MM.1S (cell line): ENCODE data around the gene HMOX2.

Experiments used
- DNase-seq: peaks from one replicate; pipeline ENCODE4 v3.0.0-alpha.2; 2015
- H2AFZ ChIP-seq: fragments of 300-600 bp; sonication (generic); 2 replicates; pipeline ENCODE4 v1.6.0; 2016; ENCODE audit warnings: antibody characterized with exemption, low read length
- H3F3A ChIP-seq: fragments of 300-600 bp; sonication (generic); 2 replicates; pipeline ENCODE4 v1.6.1; 2016; ENCODE audit warnings: mild to moderate bottlenecking, antibody characterized with exemption, low read length, moderate library complexity, mixed read lengths; ENCODE audit not compliant: insufficient read depth
- H3K27ac ChIP-seq: fragments of 300-600 bp; sonication (generic); 2 replicates; pipeline ENCODE4 v1.5.1; 2016; ENCODE audit warnings: mild to moderate bottlenecking, low read length
- H3K27me3 ChIP-seq: fragments of 300-600 bp; sonication (generic); replicated peaks from 2 replicates; pipeline ENCODE4 v1.6.0; 2016; ENCODE audit warnings: low read length; ENCODE audit not compliant: insufficient read depth
- H3K36me3 ChIP-seq: fragments of 300-600 bp; sonication (generic); replicated peaks from 2 replicates; pipeline ENCODE4 v1.6.1; 2016; ENCODE audit warnings: mild to moderate bottlenecking, low read length, mixed read lengths; ENCODE audit not compliant: insufficient read depth
- H3K4me1 ChIP-seq: fragments of 300-600 bp; sonication (generic); 2 replicates; pipeline ENCODE4 v1.6.1; 2016; ENCODE audit warnings: low read length, mixed read lengths
- H3K4me2 ChIP-seq: fragments of 300-600 bp; sonication (generic); 2 replicates; pipeline ENCODE4 v1.6.0; 2016; ENCODE audit warnings: low read depth, low read length
- H3K4me3 ChIP-seq: fragments of 300-600 bp; sonication (generic); 2 replicates; pipeline ENCODE4 v1.5.1; 2016; ENCODE audit warnings: low read length, mixed read lengths
- H3K79me2 ChIP-seq: fragments of 300-600 bp; sonication (generic); 2 replicates; pipeline ENCODE4 v1.6.1; 2016; ENCODE audit warnings: mixed run types, low read length, mixed read lengths
- H3K9ac ChIP-seq: fragments of 300-600 bp; sonication (generic); 2 replicates; pipeline ENCODE4 v1.6.1; 2016; ENCODE audit warnings: low read length, mixed read lengths
- H3K9me2 ChIP-seq: fragments of 300-600 bp; sonication (generic); replicated peaks from 2 replicates; pipeline ENCODE4 v1.6.1; 2016; ENCODE audit warnings: mild to moderate bottlenecking, low read length, mixed read lengths; ENCODE audit not compliant: insufficient read depth
- H3K9me3 ChIP-seq: fragments of 300-600 bp; sonication (generic); replicated peaks from 2 replicates; pipeline ENCODE4 v1.6.1; 2016; ENCODE audit warnings: mild to moderate bottlenecking, low read length, mixed read lengths; ENCODE audit not compliant: insufficient read depth
- H4K20me1 ChIP-seq: fragments of 300-600 bp; sonication (generic); 2 replicates; pipeline ENCODE4 v1.6.1; 2016; ENCODE audit warnings: mild to moderate bottlenecking, low read length, moderate library complexity, mixed read lengths; ENCODE audit not compliant: insufficient read depth
- EZH2 ChIP-seq: fragments of 300-600 bp; sonication (generic); optimal IDR thresholded peaks from 2 replicates; pipeline ENCODE3; 2017; ENCODE audit warnings: low read depth, mild to moderate bottlenecking, antibody characterized with exemption, low read length, mixed read lengths
- EZH2phosphoT487 ChIP-seq: fragments of 300-600 bp; sonication (generic); IDR thresholded peaks from 2 replicates; pipeline ENCODE4 v1.6.1; 2018; ENCODE audit warnings: antibody characterized with exemption, low read length
- TF ChIP-seq, protein P1 (sequence below): fragments of 300-600 bp; sonication (generic); IDR thresholded peaks from 2 replicates; pipeline ENCODE4 v1.5.1; 2016; ENCODE audit warnings: antibody characterized with exemption, low read length, mixed read lengths

HMOX2 gene

DNA sequence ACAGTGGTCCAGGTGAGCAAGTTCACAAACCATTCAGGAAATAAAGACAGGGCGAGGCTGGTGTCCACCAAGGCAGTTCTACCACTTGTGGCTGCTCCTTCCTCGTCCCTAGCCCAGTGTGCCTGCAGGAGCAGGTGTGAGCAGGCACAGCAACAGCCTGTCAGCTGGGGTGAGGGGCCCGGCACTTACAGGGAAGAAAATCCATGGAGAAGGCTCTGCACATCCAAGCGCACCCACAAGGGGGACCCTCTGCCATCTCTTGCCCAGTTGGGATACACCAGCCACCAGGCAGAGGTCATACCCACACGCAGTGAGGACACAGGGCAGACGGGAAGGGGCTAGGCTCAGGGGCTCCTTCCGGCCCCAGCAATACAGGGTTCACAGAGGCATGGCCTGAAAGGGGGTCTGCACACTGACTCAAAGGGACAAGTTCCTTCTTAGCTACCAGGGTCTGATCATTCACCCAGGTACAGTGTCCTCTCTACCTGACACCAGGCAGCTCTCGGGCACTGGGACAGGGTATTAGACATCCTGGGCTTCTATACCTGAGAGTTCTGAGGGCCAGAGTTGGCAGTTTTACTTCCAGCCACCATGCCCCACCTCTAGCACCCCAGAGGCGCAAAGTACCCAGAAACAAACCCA, 35.4 kb downstream of the HMOX2 start:
- H3K27me3 ChIP-seq = no peaks in the 10 kb centered on the region
- no peaks in the 10 kb centered on the region for H4K20me1 ChIP-seq
- TF ChIP-seq, protein P1, sequence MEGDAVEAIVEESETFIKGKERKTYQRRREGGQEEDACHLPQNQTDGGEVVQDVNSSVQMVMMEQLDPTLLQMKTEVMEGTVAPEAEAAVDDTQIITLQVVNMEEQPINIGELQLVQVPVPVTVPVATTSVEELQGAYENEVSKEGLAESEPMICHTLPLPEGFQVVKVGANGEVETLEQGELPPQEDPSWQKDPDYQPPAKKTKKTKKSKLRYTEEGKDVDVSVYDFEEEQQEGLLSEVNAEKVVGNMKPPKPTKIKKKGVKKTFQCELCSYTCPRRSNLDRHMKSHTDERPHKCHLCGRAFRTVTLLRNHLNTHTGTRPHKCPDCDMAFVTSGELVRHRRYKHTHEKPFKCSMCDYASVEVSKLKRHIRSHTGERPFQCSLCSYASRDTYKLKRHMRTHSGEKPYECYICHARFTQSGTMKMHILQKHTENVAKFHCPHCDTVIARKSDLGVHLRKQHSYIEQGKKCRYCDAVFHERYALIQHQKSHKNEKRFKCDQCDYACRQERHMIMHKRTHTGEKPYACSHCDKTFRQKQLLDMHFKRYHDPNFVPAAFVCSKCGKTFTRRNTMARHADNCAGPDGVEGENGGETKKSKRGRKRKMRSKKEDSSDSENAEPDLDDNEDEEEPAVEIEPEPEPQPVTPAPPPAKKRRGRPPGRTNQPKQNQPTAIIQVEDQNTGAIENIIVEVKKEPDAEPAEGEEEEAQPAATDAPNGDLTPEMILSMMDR = peak; percentile 36
- no peak for TF ChIP-seq EZH2phosphoT487
- no peaks in the 10 kb centered on the region for H3K9me2 ChIP-seq
- H3K4me3 ChIP-seq = no peak overlapping the region
- no peak overlapping the region for H2AFZ ChIP-seq
- peaks cover 33% of the 10 kb centered on the region for H3F3A ChIP-seq
- no peaks in the 10 kb centered on the region for H3K9me3 ChIP-seq
- peak; percentile 10 for DNase-seq
- peaks cover 35% of the 10 kb centered on the region for H3K4me1 ChIP-seq
- H3K9ac ChIP-seq = no peak overlapping the region
- H3K36me3 ChIP-seq = 0 out of 2 replicates have a peak, but pooled peaks cover 4% of the 10 kb centered on the region
- no peak overlapping the region for H3K4me2 ChIP-seq
- H3K27ac ChIP-seq = no peak overlapping the region
- H3K79me2 ChIP-seq = peaks cover 60% of the 10 kb centered on the region

DNA sequence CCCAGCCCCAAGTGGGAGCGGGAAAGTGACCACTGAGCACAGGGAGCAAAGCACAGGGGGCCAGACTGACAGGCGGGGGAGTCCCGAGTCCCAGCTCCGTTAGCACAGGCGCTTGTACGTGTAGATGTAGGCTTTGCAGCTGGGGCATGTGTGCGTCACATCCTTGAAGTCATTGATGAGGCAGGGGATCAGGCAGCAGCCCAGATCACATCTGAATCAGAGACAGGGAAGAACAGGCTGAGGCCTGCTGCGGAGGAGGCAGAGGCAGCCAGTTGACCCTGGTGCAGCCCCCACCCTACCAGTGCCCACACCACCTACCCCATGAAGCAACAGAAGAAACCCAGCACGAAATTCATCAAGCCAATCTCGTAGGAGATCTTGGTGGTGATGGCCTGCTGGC, 36.3 kb downstream of the HMOX2 start:
- no peak overlapping the region for H3K4me3 ChIP-seq
- no peak overlapping the region for H3K4me2 ChIP-seq
- DNase-seq = no peak
- no peaks in the 10 kb centered on the region for H3K9me3 ChIP-seq
- H3K9ac ChIP-seq = no peak overlapping the region
- peaks cover 34% of the 10 kb centered on the region for H3F3A ChIP-seq
- no peaks in the 10 kb centered on the region for H3K9me2 ChIP-seq
- H3K79me2 ChIP-seq = peaks cover 69% of the 10 kb centered on the region
- 0 out of 2 replicates have a peak, but pooled peaks cover 3% of the 10 kb centered on the region for H3K36me3 ChIP-seq
- no peaks in the 10 kb centered on the region for H4K20me1 ChIP-seq
- no peaks in the 10 kb centered on the region for H3K27me3 ChIP-seq
- no peak overlapping the region for H2AFZ ChIP-seq
- no peak overlapping the region for H3K27ac ChIP-seq
- TF ChIP-seq, protein P1 = no peak
- TF ChIP-seq EZH2 = no peak
- TF ChIP-seq EZH2phosphoT487 = no peak
- peaks cover 41% of the 10 kb centered on the region for H3K4me1 ChIP-seq

DNA sequence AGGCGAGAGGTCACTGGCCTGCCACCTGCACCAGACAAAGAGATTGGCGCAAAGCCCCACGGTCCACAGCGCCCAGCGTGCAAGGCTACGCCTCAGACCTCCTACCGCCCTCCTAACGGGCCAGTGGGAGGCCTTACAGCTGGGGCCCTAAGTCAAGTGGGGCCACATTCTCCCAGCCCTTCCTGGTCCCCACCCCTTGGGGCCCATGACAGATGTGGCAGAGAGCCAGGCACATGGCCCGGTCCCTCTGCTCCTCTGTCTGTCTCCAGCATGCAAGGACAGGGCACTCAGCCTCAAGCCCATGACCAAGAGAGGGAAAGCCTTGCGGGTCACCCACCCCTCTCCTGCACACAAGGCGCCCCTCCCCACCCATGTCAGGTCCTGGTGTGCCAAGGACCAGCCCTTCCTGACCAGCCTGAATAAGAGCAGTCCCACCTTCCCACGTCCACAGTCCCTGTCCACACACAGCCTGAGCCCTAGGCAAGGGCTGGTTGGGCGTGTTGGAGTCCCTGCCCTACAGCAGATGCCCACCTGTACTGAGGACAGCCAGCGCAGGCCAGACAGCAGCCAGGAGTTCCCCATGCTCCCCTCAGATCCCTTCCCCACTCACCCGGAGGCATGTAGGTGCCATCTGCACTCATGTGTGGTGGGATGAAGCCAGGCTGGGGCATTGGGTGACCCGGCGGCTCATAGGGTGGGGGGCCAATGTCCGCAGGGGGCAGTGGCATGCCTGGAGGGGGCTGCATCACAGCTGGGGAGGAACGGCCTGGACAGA, 37.1 kb downstream of the HMOX2 start:
- Histone ChIP-seq H3K9ac (peak overlapping the region; percentile 72; the same call in 1 of the 2 replicates), H4K20me1 (no peaks in the 10 kb centered on the region), H3K36me3 (no peaks in the 10 kb centered on the region), H3K4me1 (peaks cover 49% of the 10 kb centered on the region), H3K27me3 (no peaks in the 10 kb centered on the region), H3K79me2 (peaks cover 73% of the 10 kb centered on the region), H2AFZ (no peak overlapping the region), H3K4me3 (no peak overlapping the region), H3K9me2 (no peaks in the 10 kb centered on the region), H3K4me2 (peak overlapping the region; percentile 75), H3K9me3 (no peaks in the 10 kb centered on the region), H3F3A (peaks cover 42% of the 10 kb centered on the region), H3K27ac (peak overlapping the region; percentile 87; the same call in 1 of the 2 replicates)
- TF ChIP-seq EZH2 = no peak
- TF ChIP-seq EZH2phosphoT487 = no peak
- TF ChIP-seq, protein P1 = no peak
- DNase-seq = no peak
